GM10266 (cell line): ENCODE data around the gene NPHP4.

ENCODE experiments used
- DNase-seq: peaks from one replicate; pipeline ENCODE4 v3.0.0; 2012; ENCODE audit errors: extremely low spot score
- CTCF ChIP-seq: IDR thresholded peaks from 2 replicates; pipeline ENCODE4 v1.5.1; 2012; ENCODE audit warnings: mild to moderate bottlenecking, low read depth; ENCODE audit not compliant: control insufficient read depth, insufficient read depth; ENCODE audit errors: missing control alignments

Gene NPHP4

DNA sequence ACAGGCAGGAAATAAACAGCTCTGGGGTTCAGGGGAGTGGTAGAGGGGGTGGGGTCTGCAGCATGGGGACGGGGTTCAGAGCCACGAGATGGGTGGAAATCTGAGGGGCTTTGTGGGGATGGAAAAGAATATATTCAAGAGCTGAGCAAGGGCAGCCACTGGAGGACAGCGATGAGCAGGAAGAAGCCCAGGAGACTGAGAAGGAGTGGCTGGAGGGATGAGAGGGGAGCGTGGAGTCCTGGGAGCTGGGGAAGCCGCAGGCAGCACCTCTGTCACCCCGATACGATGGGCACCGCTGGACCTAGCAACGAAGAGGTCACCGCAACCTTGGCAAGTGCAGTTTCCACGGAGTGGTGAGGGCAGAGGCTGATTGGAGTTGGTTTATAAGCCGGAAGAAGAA lies 43.5 kb upstream of the NPHP4 start:
- DNase-seq = no peak
- no peak for TF ChIP-seq CTCF

- no peak for TF ChIP-seq CTCF
Observed at GRCh38 chr1:6035303-6035702, 43.1 kb upstream of the NPHP4 start.

GRCh38 chr1:6034750-6035096 lies 42.5 kb upstream of the NPHP4 start:
- DNase-seq = no peak
- no peak for TF ChIP-seq CTCF

More at GRCh38 chr1:6035303-6035702, 43.1 kb upstream of the NPHP4 start:
- no peak for DNase-seq

DNA sequence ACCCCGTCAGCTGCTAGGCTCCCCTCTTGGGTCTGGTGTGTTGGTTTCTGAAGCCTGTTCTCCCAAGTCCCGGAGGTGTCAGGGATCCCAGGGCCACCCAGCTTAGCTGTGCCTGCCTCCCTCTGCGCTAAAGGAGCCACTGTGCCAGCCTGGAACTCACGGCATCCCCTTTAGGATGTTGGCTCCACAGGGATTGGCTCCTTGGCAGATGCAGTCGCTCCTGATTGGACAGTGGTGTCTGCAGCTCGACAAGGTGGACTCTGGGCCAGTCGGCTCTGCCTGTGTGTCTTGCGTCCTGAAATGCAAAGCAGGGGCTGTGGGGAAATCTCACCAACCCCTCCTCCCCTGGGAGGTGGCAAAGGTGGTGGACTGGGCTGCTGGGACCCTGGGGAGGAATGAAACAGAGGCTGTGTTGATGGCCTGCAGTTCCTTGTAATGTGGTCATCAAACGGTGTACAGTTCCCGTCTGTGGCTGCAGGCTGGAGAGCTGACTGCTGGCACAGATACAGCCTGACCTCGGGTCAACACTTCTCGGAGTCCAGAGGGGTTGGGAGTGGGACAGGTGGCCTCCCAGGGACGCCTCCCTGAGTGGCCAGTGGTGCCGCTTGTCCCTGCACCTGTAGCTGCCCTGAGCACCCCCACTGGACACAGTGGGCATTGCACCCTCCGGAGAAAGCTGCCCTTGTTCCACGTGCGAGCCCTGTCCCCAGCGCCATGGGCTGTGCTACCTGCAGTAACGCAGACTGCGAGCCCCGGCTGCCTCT lies 41.9 kb upstream of the NPHP4 start:
- TF ChIP-seq CTCF = peak; percentile 48
- DNase-seq = no peak

GRCh38 chr1:6033124-6033523 lies 40.9 kb upstream of the NPHP4 start:
- no peak for TF ChIP-seq CTCF
- DNase-seq = no peak

GRCh38 chr1:6030547-6031261 lies 38.5 kb upstream of the NPHP4 start:
- no peak for DNase-seq

More at GRCh38 chr1:6030547-6031261, 38.5 kb upstream of the NPHP4 start:
- no peak for TF ChIP-seq CTCF
